Endodermal cell (in vitro differentiated cells): Measurements from ENCODE around the gene UGT1A10. TPM values are rescaled to one million over a fixed set of nuclear protein-coding genes. Genes with fewer than 3 reads are reported as not detected.

Experiments
- DNase-seq: peaks from one replicate; pipeline ENCODE4 v3.0.0-alpha.2; 2017
- H3K27ac ChIP-seq: 2 replicates; pipeline ENCODE4 v1.5.1; 2013; ENCODE audit warnings: mild to moderate bottlenecking, low read depth, low read length, moderate library complexity
- H3K27me3 ChIP-seq: 2 replicates; pipeline ENCODE4 v1.6.1; 2013; ENCODE audit warnings: mild to moderate bottlenecking, low read length, moderate library complexity; ENCODE audit not compliant: insufficient read depth, control insufficient read depth, poor library complexity, severe bottlenecking
- H3K36me3 ChIP-seq: 2 replicates; pipeline ENCODE4 v1.7.0; 2013; ENCODE audit warnings: mild to moderate bottlenecking, low read length, moderate library complexity; ENCODE audit not compliant: control insufficient read depth, insufficient read depth
- H3K4me1 ChIP-seq: one replicate; pipeline ENCODE4 v1.7.0; 2013; ENCODE audit warnings: low read length; ENCODE audit not compliant: control insufficient read depth, insufficient read depth
- H3K4me3 ChIP-seq: 2 replicates; pipeline ENCODE4 v1.5.1; 2013; ENCODE audit warnings: mild to moderate bottlenecking, low read length, moderate library complexity
- H3K9ac ChIP-seq: 2 replicates; pipeline ENCODE4 v1.6.1; 2013; ENCODE audit warnings: mild to moderate bottlenecking, low read length, moderate library complexity; ENCODE audit not compliant: poor library complexity, severe bottlenecking; ENCODE audit errors: extremely low read depth
- H3K9me3 ChIP-seq: 2 replicates; pipeline ENCODE4 v1.6.1; 2013; ENCODE audit warnings: mild to moderate bottlenecking, low read length, moderate library complexity; ENCODE audit not compliant: control insufficient read depth
- H3K27ac Mint-ChIP-seq: 2 replicates; pipeline ENCODE4 v1.8.0; 2020; ENCODE audit warnings: mixed read lengths
- H3K27me3 Mint-ChIP-seq: 2 replicates; pipeline ENCODE4 v1.8.0; 2021; ENCODE audit warnings: mild to moderate bottlenecking, mixed read lengths; ENCODE audit not compliant: insufficient read depth
- H3K36me3 Mint-ChIP-seq: 2 replicates; pipeline ENCODE4 v1.8.0; 2020; ENCODE audit warnings: low read depth, mixed read lengths
- H3K4me1 Mint-ChIP-seq: 2 replicates; pipeline ENCODE4 v1.8.0; 2020; ENCODE audit warnings: mixed read lengths
- H3K4me3 Mint-ChIP-seq: 2 replicates; pipeline ENCODE4 v1.8.0; 2020; ENCODE audit warnings: mild to moderate bottlenecking, moderate library complexity, mixed read lengths
- H3K9me3 Mint-ChIP-seq: 2 replicates; pipeline ENCODE4 v1.8.0; 2020; ENCODE audit warnings: mild to moderate bottlenecking, mixed read lengths
- WGBS, 2 experiments: methylation state at CpG; one replicate each; pipeline versions ENCODE4 v1.1.5 to v1.1.7; 2013; ENCODE audit warnings: missing lambda C conversion rate in 2 of 2, mixed read lengths in 1 of 2; ENCODE audit not compliant: insufficient coverage in 1 of 2, insufficient read length in 1 of 2; 5-methylcytosine and 5-hydroxymethylcytosine counted together
- total RNA-seq, 2 donors: library from RNA; stranded (reverse); fragmentation: NEBNext Ultra II Directional in 1 of 2; extraction: Animal tissue kit (Norgen Biotek cat#: 25700) in 1 of 2; gene quantifications; 2 replicates in 1 of 2; 3 replicates in 1 of 2; pipeline ENCODE4 v1.2.1, GENCODE V29; 2021
- TF ChIP-seq, protein P1 (sequence below): fragments of 200-600 bp; sonication (generic); conservative IDR thresholded peaks from 2 replicates; pipeline ENCODE4 v1.5.0; 2021; ENCODE audit warnings: antibody characterized with exemption, mild to moderate bottlenecking

Gene UGT1A10
- total RNA-seq, 2 donors from 2014 or later: 0.13 TPM; not detected in 1

DNA sequence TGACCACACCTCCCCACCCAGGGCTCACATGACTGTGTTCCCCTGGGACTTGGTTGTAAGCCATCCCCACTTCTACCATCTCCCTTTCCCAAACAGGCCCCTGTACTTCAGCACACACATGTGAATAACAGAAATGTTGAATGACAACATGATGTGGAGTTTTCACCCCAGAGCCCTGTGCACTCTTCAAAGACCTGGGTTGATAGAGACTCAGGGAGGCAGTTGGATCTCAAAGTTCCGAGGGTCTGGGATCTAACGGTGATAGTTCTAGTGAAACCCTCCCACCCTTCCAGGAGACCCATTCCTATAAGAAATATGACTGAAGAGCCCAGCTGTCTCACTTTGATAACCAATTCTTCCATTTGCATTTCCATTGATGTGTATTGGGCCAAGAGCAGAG is 141.8 kb downstream of the UGT1A10 start, which contains the start of gene MROH2A:
Gene MROH2A (plus strand): TSS at position 301 of the 400 bp plus-strand sequence. CDS start 1,029 bp downstream, outside the sequence.
- Histone ChIP-seq H3K4me3 (no peak within 1 kb of the TSS), H3K27me3 (no peaks in the 10 kb centered on the region), H3K9ac (no peak within 1 kb of the TSS), H3K9me3 (peaks cover 10% of the 10 kb centered on the region), H3K4me1 (no peaks in the 10 kb centered on the region), H3K36me3 (no peaks in the 10 kb centered on the region), H3K27ac (no peak within 1 kb of the TSS)
- TF ChIP-seq, protein P1, sequence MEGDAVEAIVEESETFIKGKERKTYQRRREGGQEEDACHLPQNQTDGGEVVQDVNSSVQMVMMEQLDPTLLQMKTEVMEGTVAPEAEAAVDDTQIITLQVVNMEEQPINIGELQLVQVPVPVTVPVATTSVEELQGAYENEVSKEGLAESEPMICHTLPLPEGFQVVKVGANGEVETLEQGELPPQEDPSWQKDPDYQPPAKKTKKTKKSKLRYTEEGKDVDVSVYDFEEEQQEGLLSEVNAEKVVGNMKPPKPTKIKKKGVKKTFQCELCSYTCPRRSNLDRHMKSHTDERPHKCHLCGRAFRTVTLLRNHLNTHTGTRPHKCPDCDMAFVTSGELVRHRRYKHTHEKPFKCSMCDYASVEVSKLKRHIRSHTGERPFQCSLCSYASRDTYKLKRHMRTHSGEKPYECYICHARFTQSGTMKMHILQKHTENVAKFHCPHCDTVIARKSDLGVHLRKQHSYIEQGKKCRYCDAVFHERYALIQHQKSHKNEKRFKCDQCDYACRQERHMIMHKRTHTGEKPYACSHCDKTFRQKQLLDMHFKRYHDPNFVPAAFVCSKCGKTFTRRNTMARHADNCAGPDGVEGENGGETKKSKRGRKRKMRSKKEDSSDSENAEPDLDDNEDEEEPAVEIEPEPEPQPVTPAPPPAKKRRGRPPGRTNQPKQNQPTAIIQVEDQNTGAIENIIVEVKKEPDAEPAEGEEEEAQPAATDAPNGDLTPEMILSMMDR: no peak
- H3K27ac Mint-ChIP-seq: no peak within 1 kb of the TSS
- H3K4me3 Mint-ChIP-seq: no peak within 1 kb of the TSS
- H3K9me3 Mint-ChIP-seq: peaks cover 22% of the 10 kb centered on the region
- no peaks in the 10 kb centered on the region for H3K36me3 Mint-ChIP-seq
- WGBS, 2 experiments: 81% methylated on average over 2 of the region's 2 CpGs; no CpG with 5 or more reads in 1 of the 2 experiments
- H3K4me1 Mint-ChIP-seq: no peaks in the 10 kb centered on the region
- H3K27me3 Mint-ChIP-seq: peaks cover 5% of the 10 kb centered on the region
- no peak for DNase-seq

DNA sequence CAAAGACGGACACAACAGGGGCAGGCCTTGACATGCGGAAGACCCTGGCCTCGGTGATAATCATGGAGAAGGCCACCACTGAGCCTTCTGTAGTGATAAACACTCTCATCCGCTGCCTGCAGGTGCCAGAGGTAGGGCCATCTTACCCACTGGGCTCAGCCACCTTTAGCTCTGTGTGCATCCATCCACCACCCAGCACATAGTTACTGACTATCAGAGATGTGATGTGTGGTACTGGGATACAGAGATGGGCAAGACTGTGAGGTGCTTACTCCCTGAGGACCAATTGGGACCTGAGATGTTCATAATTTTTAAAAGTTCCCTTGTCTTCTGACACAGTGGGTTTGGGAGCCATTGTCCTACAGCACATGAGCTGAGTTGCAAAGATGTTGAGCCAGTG is 143.5 kb downstream of the UGT1A10 start:
- H3K9me3 Mint-ChIP-seq: peaks cover 22% of the 10 kb centered on the region
- no peak for DNase-seq
- Histone ChIP-seq H3K36me3 (no peaks in the 10 kb centered on the region), H3K4me3 (no peak overlapping the region), H3K9me3 (peaks cover 10% of the 10 kb centered on the region), H3K4me1 (no peaks in the 10 kb centered on the region), H3K9ac (no peak overlapping the region), H3K27me3 (no peaks in the 10 kb centered on the region), H3K27ac (no peak overlapping the region)
- TF ChIP-seq, protein P1: no peak
- H3K27ac Mint-ChIP-seq: no peak overlapping the region
- H3K4me3 Mint-ChIP-seq: no peak overlapping the region
- no peaks in the 10 kb centered on the region for H3K36me3 Mint-ChIP-seq
- 91 to 100% methylated on average over 3 to 4 of the region's 4 CpGs for WGBS, 2 experiments
- H3K27me3 Mint-ChIP-seq: peaks cover 5% of the 10 kb centered on the region
- no peaks in the 10 kb centered on the region for H3K4me1 Mint-ChIP-seq

- no peaks in the 10 kb centered on the region for H3K27me3 ChIP-seq
- no peaks in the 10 kb centered on the region for H3K36me3 ChIP-seq
- Mint-ChIP-seq H3K4me1 (no peaks in the 10 kb centered on the region), H3K27ac (no peak overlapping the region), H3K36me3 (no peaks in the 10 kb centered on the region), H3K27me3 (peaks cover 5% of the 10 kb centered on the region), H3K4me3 (no peak overlapping the region), H3K9me3 (peaks cover 15% of the 10 kb centered on the region)
- H3K27ac ChIP-seq: no peak overlapping the region
- 85 to 100% methylated on average over 1 to 3 of the region's 4 CpGs for WGBS, 2 experiments
- TF ChIP-seq, protein P1: no peak
- H3K9ac ChIP-seq: no peak overlapping the region
- DNase-seq: no peak
- no peaks in the 10 kb centered on the region for H3K4me1 ChIP-seq
- peaks cover 7% of the 10 kb centered on the region for H3K9me3 ChIP-seq
- no peak overlapping the region for H3K4me3 ChIP-seq
These were observed 144.5 kb downstream of the UGT1A10 start for GRCh38 chr2:233780771-233781170.
